NT2/D1 (cell line): ENCODE data around the gene TLL2.

Experiments
- SUZ12 ChIP-seq: IDR thresholded peaks from 2 replicates; pipeline ENCODE4 v1.6.1; 2011; ENCODE audit not compliant: insufficient read length, insufficient read depth; ENCODE audit errors: extremely low read depth
- YY1 ChIP-seq: IDR thresholded peaks from 2 replicates; pipeline ENCODE4 v1.6.1; 2011; ENCODE audit not compliant: insufficient read length, insufficient read depth

GRCh38 chr10:96352027-96352426 lies 161.7 kb downstream of the TLL2 start:
- TF ChIP-seq YY1 = no peak
- TF ChIP-seq SUZ12 = no peak
